GM23248 (cell line): ENCODE measurements around the gene USP36. TPM values are rescaled to one million over a fixed set of nuclear protein-coding genes. Genes with fewer than 3 reads are reported as not detected.

Experiments used
- DNase-seq: peaks from one replicate; pipeline ENCODE4 v3.0.0-alpha.2; 2015
- H2AFZ ChIP-seq: fragments of 200-600 bp; sonication (generic); 2 replicates; pipeline ENCODE4 v1.6.1; 2016; ENCODE audit warnings: antibody characterized with exemption
- H3F3A ChIP-seq: fragments of 200-600 bp; sonication (generic); 2 replicates; pipeline ENCODE4 v1.6.1; 2016; ENCODE audit warnings: mild to moderate bottlenecking, antibody characterized with exemption, mixed run types; ENCODE audit not compliant: insufficient read depth
- H3K27ac ChIP-seq: fragments of 200-600 bp; sonication (generic); 2 replicates; pipeline ENCODE4 v1.5.1; 2016; ENCODE audit warnings: mild to moderate bottlenecking
- H3K27me3 ChIP-seq: fragments of 200-600 bp; sonication (generic); replicated peaks from 2 replicates; pipeline ENCODE4 v1.6.1; 2016; ENCODE audit warnings: mild to moderate bottlenecking; ENCODE audit not compliant: insufficient read depth
- H3K36me3 ChIP-seq: fragments of 200-600 bp; sonication (generic); 2 replicates; pipeline ENCODE4 v1.6.1; 2016; ENCODE audit warnings: low read depth, mild to moderate bottlenecking
- H3K4me1 ChIP-seq: fragments of 200-600 bp; sonication (generic); 2 replicates; pipeline ENCODE4 v1.6.1; 2016; ENCODE audit warnings: mild to moderate bottlenecking; ENCODE audit not compliant: insufficient read depth
- H3K4me2 ChIP-seq: fragments of 200-600 bp; sonication (generic); one replicate; pipeline ENCODE4 v1.6.1; 2016; ENCODE audit warnings: mild to moderate bottlenecking; ENCODE audit not compliant: unreplicated experiment
- H3K4me3 ChIP-seq: fragments of 200-600 bp; sonication (generic); 2 replicates; pipeline ENCODE4 v1.5.1; 2016; ENCODE audit warnings: mild to moderate bottlenecking
- H3K79me2 ChIP-seq: fragments of 200-600 bp; sonication (generic); 2 replicates; pipeline ENCODE4 v1.6.1; 2016; ENCODE audit warnings: mild to moderate bottlenecking; ENCODE audit not compliant: insufficient read depth
- H3K9ac ChIP-seq: fragments of 200-600 bp; sonication (generic); 2 replicates; pipeline ENCODE4 v1.6.1; 2016; ENCODE audit warnings: mild to moderate bottlenecking
- H3K9me2 ChIP-seq: fragments of 200-600 bp; sonication (generic); 2 replicates; pipeline ENCODE4 v1.6.1; 2016; ENCODE audit warnings: mixed run types, mild to moderate bottlenecking, moderate library complexity; ENCODE audit not compliant: insufficient read depth
- H3K9me3 ChIP-seq: fragments of 200-600 bp; sonication (generic); one replicate; pipeline ENCODE4 v1.6.1; 2017; ENCODE audit warnings: low read depth
- H4K20me1 ChIP-seq: fragments of 200-600 bp; sonication (generic); 2 replicates; pipeline ENCODE4 v1.6.0; 2016; ENCODE audit not compliant: insufficient read depth
- EZH2 ChIP-seq: fragments of 200-600 bp; sonication (generic); IDR thresholded peaks from 2 replicates; pipeline ENCODE4 v1.6.1; 2018; ENCODE audit warnings: antibody characterized with exemption, mild to moderate bottlenecking; ENCODE audit not compliant: insufficient read depth, poor library complexity, severe bottlenecking
- EZH2phosphoT487 ChIP-seq: fragments of 200-600 bp; sonication (generic); IDR thresholded peaks from 2 replicates; pipeline ENCODE4 v1.6.1; 2018; ENCODE audit warnings: antibody characterized with exemption, moderate library complexity, mild to moderate bottlenecking, low read depth; ENCODE audit not compliant: insufficient read depth
- WGBS, 2 experiments: methylation state at CpG; one replicate each; pipeline ENCODE4 v1.1.6; 2015 to 2017; ENCODE audit warnings: low lambda C conversion rate in 2 of 2, low coverage in 1 of 2; ENCODE audit errors: missing lambda C conversion rate in 2 of 2; 5-methylcytosine and 5-hydroxymethylcytosine counted together
- in situ Hi-C: fragments of 300-500 bp; cut with MboI; formaldehyde crosslinking; loops from 2 replicates; pipeline ENCODE4 v1.15.0; 2020
- polyA plus RNA-seq: library from polyadenylated mRNA; unstranded; fragments of >200 nt; fragmentation: Nextera tagmentation; extraction: Ambion mirVana; gene quantifications from 2 replicates; pipeline ENCODE4 v1.2.1, GENCODE V29; 2016
- total RNA-seq: library from RNA; depleted of rRNA; stranded (reverse); fragments of >200 nt; shearing (Covaris generic); gene quantifications from 2 replicates; pipeline ENCODE4 v1.2.3, GENCODE V29; 2014

USP36 gene
- total and polyA plus RNA-seq, 2 experiments from 2014 or later, result 19.9 to 30.2 TPM

- Histone ChIP-seq H3K9ac (peak overlapping the region; percentile 98), H4K20me1 (no peaks in the 10 kb centered on the region; the same call in 1 of the 2 replicates), H3K27ac (peak overlapping the region; percentile 96), H3F3A (peaks cover 16% of the 10 kb centered on the region), H2AFZ (peak overlapping the region; percentile 19; the same call in 1 of the 2 replicates), H3K4me2 (peak overlapping the region; percentile 90), H3K9me2 (no peaks in the 10 kb centered on the region), H3K9me3 (no peaks in the 10 kb centered on the region), H3K27me3 (no peaks in the 10 kb centered on the region), H3K4me1 (peaks cover 20% of the 10 kb centered on the region), H3K36me3 (peaks cover 18% of the 10 kb centered on the region), H3K79me2 (peaks cover 47% of the 10 kb centered on the region), H3K4me3 (peak overlapping the region; percentile 85)
- WGBS, 2 experiments, result 0% methylated on average over 5 to 14 of the region's 35 CpGs
- in situ Hi-C loops, result no loop called here
- DNase-seq, result no peak
- TF ChIP-seq EZH2 (no peak), EZH2phosphoT487 (no peak)
These were observed 159 bp downstream of the USP36 start for GRCh38 chr17:78840530-78840779.

DNA sequence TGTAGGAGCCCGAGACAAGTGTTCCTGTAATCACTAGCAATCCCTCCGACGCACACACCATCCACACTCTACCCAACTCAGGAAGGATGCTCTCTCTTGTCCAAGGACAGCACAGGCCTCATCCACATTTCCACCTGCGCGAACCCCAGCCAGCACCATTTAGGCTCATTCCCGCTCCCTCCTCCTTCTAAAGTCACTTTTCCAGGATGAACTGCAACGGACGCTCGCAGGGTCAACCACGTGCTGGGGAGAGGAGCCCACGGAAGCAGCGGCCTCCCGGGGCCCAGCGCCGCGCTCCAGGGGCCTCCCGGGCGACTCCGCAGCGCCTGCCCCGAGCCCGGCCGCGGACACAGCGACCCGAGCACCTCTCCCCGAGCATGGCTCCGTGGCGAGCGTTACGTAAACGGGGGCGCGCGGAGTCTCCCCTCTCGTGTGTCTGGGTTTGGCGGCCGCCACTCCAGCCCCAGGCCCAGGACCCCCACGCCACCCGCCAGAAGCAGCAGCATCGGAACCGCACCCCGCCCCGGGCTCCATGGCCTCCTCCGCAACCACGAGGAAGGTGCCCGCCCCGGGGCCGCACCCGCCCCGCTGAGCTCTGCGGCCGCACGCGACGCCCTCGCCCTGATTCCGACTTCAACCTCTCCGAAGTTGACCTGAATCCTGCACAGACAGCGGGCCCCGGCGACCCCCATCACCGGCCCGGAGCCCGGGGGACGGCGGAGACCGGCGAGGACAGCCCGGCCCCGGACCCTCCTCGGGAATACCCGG, 668 bp downstream of the USP36 start:
- Histone ChIP-seq H3K79me2 (peaks cover 52% of the 10 kb centered on the region), H3K36me3 (peaks cover 23% of the 10 kb centered on the region), H4K20me1 (no peaks in the 10 kb centered on the region; the same call in 1 of the 2 replicates), H3K4me2 (peak overlapping the region; percentile 90), H3K9me2 (no peaks in the 10 kb centered on the region), H3K9ac (peak overlapping the region; percentile 98), H3K27me3 (no peaks in the 10 kb centered on the region), H3K4me3 (peak overlapping the region; percentile 85), H3K4me1 (peaks cover 20% of the 10 kb centered on the region), H3K9me3 (no peaks in the 10 kb centered on the region), H3F3A (peaks cover 16% of the 10 kb centered on the region), H2AFZ (peak overlapping the region; percentile 19; the same call in 1 of the 2 replicates), H3K27ac (peak overlapping the region; percentile 96)
- peak; percentile 83 for DNase-seq
- 1% methylated on average over 48 to 64 of the region's 73 CpGs for WGBS, 2 experiments
- TF ChIP-seq EZH2phosphoT487, result no peak
- TF ChIP-seq EZH2, result no peak
- in situ Hi-C loops, result no loop called here

- Histone ChIP-seq H4K20me1 (no peaks in the 10 kb centered on the region; the same call in 1 of the 2 replicates), H3K36me3 (peaks cover 27% of the 10 kb centered on the region), H2AFZ (no peak overlapping the region), H3K4me2 (peak overlapping the region; percentile 90), H3K9me3 (no peaks in the 10 kb centered on the region), H3K9me2 (no peaks in the 10 kb centered on the region), H3K9ac (peak overlapping the region; percentile 98), H3K27ac (peak overlapping the region; percentile 96), H3F3A (peaks cover 16% of the 10 kb centered on the region), H3K4me3 (peak overlapping the region; percentile 85), H3K27me3 (no peaks in the 10 kb centered on the region), H3K79me2 (peaks cover 57% of the 10 kb centered on the region), H3K4me1 (peaks cover 20% of the 10 kb centered on the region)
- TF ChIP-seq EZH2phosphoT487, result no peak
- no peak for TF ChIP-seq EZH2
- WGBS, 2 experiments, result 1 to 2% methylated on average over 11 of the region's 11 CpGs
- in situ Hi-C loops, result no loop called here
- DNase-seq, result peak; percentile 64
These were observed 1.3 kb downstream of the USP36 start for GRCh38 chr17:78839235-78839761.

DNA sequence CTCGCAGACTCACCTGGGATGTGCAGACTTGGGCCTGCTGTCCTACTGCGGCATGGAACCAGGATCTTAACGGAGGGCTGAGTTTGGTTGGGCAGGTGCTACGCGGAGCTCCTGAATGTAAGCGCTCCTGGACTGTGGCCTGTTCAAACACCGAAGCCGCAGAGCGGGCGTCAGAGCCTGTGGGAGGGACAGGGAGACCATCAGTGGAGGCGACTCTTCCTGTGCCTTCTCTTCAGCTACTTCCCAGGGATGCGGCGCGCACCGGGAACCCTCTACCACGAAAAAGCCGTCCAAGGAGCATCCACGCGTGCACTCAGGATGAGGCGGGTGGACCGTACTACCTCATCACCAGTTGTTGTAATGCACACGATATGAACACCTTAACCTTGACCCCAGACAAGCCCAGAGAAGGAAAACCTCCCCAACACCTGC, 2.0 kb downstream of the USP36 start:
- Histone ChIP-seq H3K9me3 (no peaks in the 10 kb centered on the region), H4K20me1 (no peaks in the 10 kb centered on the region; the same call in 1 of the 2 replicates), H3K27me3 (no peaks in the 10 kb centered on the region), H3K4me2 (peak overlapping the region; percentile 90), H2AFZ (no peak overlapping the region), H3K9me2 (no peaks in the 10 kb centered on the region), H3K36me3 (peaks cover 34% of the 10 kb centered on the region), H3K9ac (peak overlapping the region; percentile 98), H3K27ac (peak overlapping the region; percentile 96), H3K4me1 (peaks cover 20% of the 10 kb centered on the region), H3K4me3 (peak overlapping the region; percentile 85), H3K79me2 (peaks cover 64% of the 10 kb centered on the region), H3F3A (peaks cover 16% of the 10 kb centered on the region)
- 81 to 82% methylated on average over 22 of the region's 22 CpGs for WGBS, 2 experiments
- DNase-seq, result no peak
- in situ Hi-C loops, result no loop called here
- TF ChIP-seq EZH2 (no peak), EZH2phosphoT487 (no peak)
